NB4 (cell line): ENCODE results near the gene BDKRB2.

Experiments
- CTCF ChIP-seq: IDR thresholded peaks from one replicate; pipeline ENCODE4 v1.5.1; 2012; ENCODE audit warnings: low read depth, low read length
- POLR2A ChIP-seq: IDR thresholded peaks from 2 replicates; pipeline ENCODE4 v1.6.1; 2011; ENCODE audit warnings: mild to moderate bottlenecking; ENCODE audit not compliant: insufficient read length; ENCODE audit errors: extremely low read depth
- TF ChIP-seq, protein P1 (sequence below): IDR thresholded peaks from 2 replicates; pipeline ENCODE4 v1.6.1; 2011; ENCODE audit warnings: low read depth, low read length

- TF ChIP-seq CTCF (no peak), POLR2A (no peak)
- TF ChIP-seq, protein P1, sequence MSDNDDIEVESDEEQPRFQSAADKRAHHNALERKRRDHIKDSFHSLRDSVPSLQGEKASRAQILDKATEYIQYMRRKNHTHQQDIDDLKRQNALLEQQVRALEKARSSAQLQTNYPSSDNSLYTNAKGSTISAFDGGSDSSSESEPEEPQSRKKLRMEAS, result no peak
Measured at GRCh38 chr14:96182546-96182945, 22.1 kb upstream of the BDKRB2 start.
